ENCODE results near the gene PHGDH. TPM values are rescaled to one million over a fixed set of nuclear protein-coding genes. Genes with fewer than 3 reads are reported as not detected.

PHGDH gene
- total RNA-seq, 1 experiment from 2014 or later = 592 TPM

- POLR2A ChIA-PET = no interaction called here
- no peak for ATAC-seq
- no peaks in the 10 kb centered on the region for H3K9me3 Mint-ChIP-seq
Observed at GRCh38 chr1:119774746-119775490, 63.2 kb downstream of the PHGDH start.

GRCh38 chr1:119778359-119778758 lies 66.6 kb downstream of the PHGDH start:
- H3K4me3 Mint-ChIP-seq = no peak overlapping the region
- no peak for DNase-seq (ENCODE audit: low spot score)
- TF ChIP-seq IRF2 (CRISPR knock-in tag; IDR thresholded peaks at IDR 0.05; ENCODE audit: borderline replicate concordance, low read depth) = no peak
- TF ChIP-seq ZNF121 (CRISPR knock-in tag; IDR thresholded peaks at IDR 0.05) = no peak
- TF ChIP-seq ZNF512 (CRISPR knock-in tag; IDR thresholded peaks at IDR 0.05; ENCODE audit: borderline replicate concordance) = no peak
- TF ChIP-seq CTCF (IDR thresholded peaks at IDR 0.05) = no peak
- no peak for TF ChIP-seq ATF2 (CRISPR knock-in tag; IDR thresholded peaks at IDR 0.05; ENCODE audit: borderline replicate concordance, low read depth)
- TF ChIP-seq E2F4 (CRISPR knock-in tag; IDR thresholded peaks at IDR 0.05; ENCODE audit: borderline replicate concordance, low read depth) = no peak
- no peak for TF ChIP-seq NFYB (CRISPR knock-in tag; conservative IDR thresholded peaks at IDR 0.05; ENCODE audit: low read depth)
- TF ChIP-seq USF2 (CRISPR knock-in tag; IDR thresholded peaks at IDR 0.05) = no peak
- no peak for TF ChIP-seq NR1H2 (CRISPR knock-in tag; IDR thresholded peaks at IDR 0.05)
- TF ChIP-seq ZNF671 (CRISPR knock-in tag; IDR thresholded peaks at IDR 0.05) = no peak
- H3K27ac Mint-ChIP-seq = no peak overlapping the region
- H3K36me3 Mint-ChIP-seq = no peaks in the 10 kb centered on the region
- CTCF ChIA-PET = no interaction called here
- H3K27me3 Mint-ChIP-seq (ENCODE audit: low read depth) = no peaks in the 10 kb centered on the region; the same call in 1 of the 2 replicates
- POLR2A ChIA-PET = interaction anchor here (0.7 kb wide), 1 partner anchor 81 kb away, joined by 13 read pairs; no protein-coding TSS in a partner anchor
- ATAC-seq = no peak
- H3K9me3 Mint-ChIP-seq = no peaks in the 10 kb centered on the region
- peaks cover 9% of the 10 kb centered on the region for H3K4me1 Mint-ChIP-seq

More at GRCh38 chr1:119774746-119775490, 63.2 kb downstream of the PHGDH start:
- Mint-ChIP-seq H3K27me3 (ENCODE audit: low read depth) (no peaks in the 10 kb centered on the region), H3K4me3 (no peak overlapping the region), H3K36me3 (no peaks in the 10 kb centered on the region), H3K4me1 (peaks cover 12% of the 10 kb centered on the region), H3K27ac (no peak overlapping the region)
- TF ChIP-seq TEAD1 (CRISPR knock-in tag; IDR thresholded peaks at IDR 0.05) = no peak
- TF ChIP-seq TCF7 (CRISPR knock-in tag; IDR thresholded peaks at IDR 0.05; ENCODE audit: low read depth) = no peak
- TF ChIP-seq ZNF219 (CRISPR knock-in tag; IDR thresholded peaks at IDR 0.05; ENCODE audit: borderline replicate concordance) = no peak
- TF ChIP-seq CREM (CRISPR knock-in tag; IDR thresholded peaks at IDR 0.05) = no peak
- TF ChIP-seq FOXJ3 (CRISPR knock-in tag; IDR thresholded peaks at IDR 0.05; ENCODE audit: borderline replicate concordance) = no peak
- TF ChIP-seq RORB (CRISPR knock-in tag; IDR thresholded peaks at IDR 0.05) = no peak
- TF ChIP-seq ZBTB43 (CRISPR knock-in tag; IDR thresholded peaks at IDR 0.05) = no peak
- TF ChIP-seq FOXK1 (CRISPR knock-in tag; IDR thresholded peaks at IDR 0.05) = no peak
- TF ChIP-seq OVOL2 (CRISPR knock-in tag; IDR thresholded peaks at IDR 0.05; ENCODE audit: borderline replicate concordance) = no peak
- TF ChIP-seq ATF2 (CRISPR knock-in tag; IDR thresholded peaks at IDR 0.05; ENCODE audit: borderline replicate concordance, low read depth) = no peak
- CTCF ChIA-PET = interaction anchor here (1.9 kb wide), 1 partner anchor 28 kb away, joined by 7 read pairs; no protein-coding TSS in a partner anchor
- no peak for DNase-seq (ENCODE audit: low spot score)
